H9 (cell line): Measurements from ENCODE around the gene UQCC2. TPM values are rescaled to one million over a fixed set of nuclear protein-coding genes. Genes with fewer than 3 reads are reported as not detected.

ENCODE experiments used
- DNase-seq: peaks from one replicate; pipeline ENCODE4 v3.0.0-alpha.2; 2017
- H2AFZ ChIP-seq: one replicate; pipeline ENCODE4 v1.6.1; 2013; ENCODE audit warnings: mild to moderate bottlenecking, low read length, control low read depth, moderate library complexity
- H2AK5ac ChIP-seq: 2 replicates; pipeline ENCODE4 v1.6.1; 2013; ENCODE audit warnings: low read length, control low read depth, mixed read lengths; ENCODE audit not compliant: insufficient read length
- H2BK120ac ChIP-seq: one replicate; pipeline ENCODE4 v1.6.1; 2013; ENCODE audit warnings: low read depth, mild to moderate bottlenecking, low read length, control low read depth, inconsistent platforms; ENCODE audit not compliant: poor library complexity, severe bottlenecking
- H2BK12ac ChIP-seq: 2 replicates; pipeline ENCODE4 v1.6.1; 2013; ENCODE audit warnings: low read length, control low read depth, mixed read lengths, low read depth; ENCODE audit not compliant: insufficient read length
- H2BK15ac ChIP-seq: 2 replicates; pipeline ENCODE4 v1.6.1; 2013; ENCODE audit warnings: low read depth, low read length, control low read depth
- H2BK20ac ChIP-seq: one replicate; pipeline ENCODE4 v1.6.1; 2013; ENCODE audit warnings: low read depth, mild to moderate bottlenecking, low read length, control low read depth, inconsistent platforms; ENCODE audit not compliant: poor library complexity, severe bottlenecking
- H2BK5ac ChIP-seq: 2 replicates; pipeline ENCODE4 v1.6.1; 2013; ENCODE audit warnings: low read length, control low read depth, mixed read lengths; ENCODE audit not compliant: insufficient read length
- H3K14ac ChIP-seq: 2 replicates; pipeline ENCODE4 v1.6.1; 2013; ENCODE audit warnings: low read length, control low read depth; ENCODE audit not compliant: insufficient read depth
- H3K18ac ChIP-seq: 2 replicates; pipeline ENCODE4 v1.6.1; 2013; ENCODE audit warnings: low read depth, mild to moderate bottlenecking, mixed read lengths, low read length, control low read depth; ENCODE audit not compliant: insufficient read length
- H3K23ac ChIP-seq: 2 replicates; pipeline ENCODE4 v1.6.1; 2013; ENCODE audit warnings: low read length, control low read depth, mixed read lengths, low read depth; ENCODE audit not compliant: insufficient read length
- H3K23me2 ChIP-seq: 2 replicates; pipeline ENCODE4 v1.6.1; 2013; ENCODE audit warnings: low read depth, mild to moderate bottlenecking, mixed read lengths, low read length, control low read depth; ENCODE audit not compliant: insufficient read length, poor library complexity, severe bottlenecking
- H3K27ac ChIP-seq: 2 replicates; pipeline ENCODE4 v1.5.1; 2013; ENCODE audit warnings: low read length, control low read depth, mixed read lengths, low read depth; ENCODE audit not compliant: insufficient read length
- H3K27me3 ChIP-seq: 2 replicates; pipeline ENCODE4 v1.6.1; 2013; ENCODE audit warnings: low read length, control low read depth, inconsistent platforms; ENCODE audit not compliant: insufficient read depth
- H3K4ac ChIP-seq: 2 replicates; pipeline ENCODE4 v1.6.1; 2013; ENCODE audit warnings: low read depth, mild to moderate bottlenecking, control low read depth, inconsistent platforms, low read length, moderate library complexity
- H3K4me1 ChIP-seq: 2 replicates; pipeline ENCODE4 v1.6.1; 2013; ENCODE audit warnings: low read length, control low read depth, inconsistent platforms; ENCODE audit not compliant: insufficient read depth
- H3K4me2 ChIP-seq: 2 replicates; pipeline ENCODE4 v1.6.1; 2013; ENCODE audit warnings: low read length, control low read depth, mixed read lengths; ENCODE audit not compliant: insufficient read length, insufficient read depth
- H3K56ac ChIP-seq: 2 replicates; pipeline ENCODE4 v1.6.1; 2013; ENCODE audit warnings: low read depth, mild to moderate bottlenecking, mixed read lengths, low read length, control low read depth; ENCODE audit not compliant: insufficient read length
- H3K79me1 ChIP-seq: 2 replicates; pipeline ENCODE4 v1.6.1; 2013; ENCODE audit warnings: low read depth, mild to moderate bottlenecking, moderate library complexity, low read length, control low read depth, inconsistent platforms; ENCODE audit not compliant: insufficient read depth, poor library complexity, severe bottlenecking
- H3K79me2 ChIP-seq: 2 replicates; pipeline ENCODE4 v1.6.1; 2013; ENCODE audit warnings: low read length, control low read depth, inconsistent platforms; ENCODE audit not compliant: insufficient read depth
- H3K9ac ChIP-seq: 2 replicates; pipeline ENCODE4 v1.6.1; 2013; ENCODE audit warnings: low read length, control low read depth, mixed read lengths; ENCODE audit not compliant: insufficient read length; ENCODE audit errors: extremely low read depth
- H3K9me3 ChIP-seq: one replicate; pipeline ENCODE4 v1.6.1; 2013; ENCODE audit warnings: low read depth, low read length, inconsistent platforms; ENCODE audit not compliant: control insufficient read depth
- H3T11ph ChIP-seq: one replicate; pipeline ENCODE4 v1.6.1; 2013; ENCODE audit warnings: mild to moderate bottlenecking, low read length, control low read depth, inconsistent platforms
- H4K20me1 ChIP-seq: one replicate; pipeline ENCODE4 v1.6.1; 2013; ENCODE audit not compliant: control insufficient read depth, insufficient read length, insufficient read depth
- H4K5ac ChIP-seq: 2 replicates; pipeline ENCODE4 v1.6.1; 2013; ENCODE audit warnings: low read depth, mild to moderate bottlenecking, mixed read lengths, low read length, control low read depth; ENCODE audit not compliant: insufficient read length
- H4K8ac ChIP-seq: replicated peaks from 2 replicates; pipeline ENCODE4 v1.6.1; 2013; ENCODE audit warnings: low read length, control low read depth, mixed read lengths, low read depth; ENCODE audit not compliant: insufficient read length
- H4K91ac ChIP-seq: 2 replicates; pipeline ENCODE4 v1.6.1; 2013; ENCODE audit warnings: low read depth, mild to moderate bottlenecking, moderate library complexity, mixed read lengths, low read length, control low read depth; ENCODE audit not compliant: insufficient read length
- H3K27ac Mint-ChIP-seq, 3 experiments: 2 replicates in 2 of 3; 3 replicates in 1 of 3; pipeline ENCODE4 v1.8.0; 2020 to 2021; ENCODE audit warnings: mixed read lengths in 3 of 3, mild to moderate bottlenecking in 1 of 3, moderate library complexity in 1 of 3
- H3K27me3 Mint-ChIP-seq: 2 replicates; pipeline ENCODE4 v1.8.0; 2021; ENCODE audit warnings: low read depth, mild to moderate bottlenecking, moderate library complexity, mixed read lengths
- H3K36me3 Mint-ChIP-seq, 3 experiments: 2 replicates in 2 of 3; 3 replicates in 1 of 3; pipeline ENCODE4 v1.8.0; 2020 to 2021; ENCODE audit warnings: low read depth in 3 of 3, mixed read lengths in 3 of 3; ENCODE audit not compliant: insufficient read depth in 1 of 3
- H3K4me1 Mint-ChIP-seq, 2 experiments: 2 replicates each; pipeline ENCODE4 v1.8.0; 2020; ENCODE audit warnings: mixed read lengths in 2 of 2
- H3K4me3 Mint-ChIP-seq, 2 experiments: 2 replicates in 1 of 2; 3 replicates in 1 of 2; pipeline ENCODE4 v1.8.0; 2020 to 2021; ENCODE audit warnings: mild to moderate bottlenecking in 2 of 2, mixed read lengths in 2 of 2, moderate library complexity in 1 of 2
- H3K9me3 Mint-ChIP-seq, 2 experiments: 2 replicates in 1 of 2; 3 replicates in 1 of 2; pipeline ENCODE4 v1.8.0; 2020; ENCODE audit warnings: mild to moderate bottlenecking in 2 of 2, mixed read lengths in 2 of 2, moderate library complexity in 1 of 2
- CTCF ChIP-seq: fragments of 200-600 bp; sonication (generic); conservative IDR thresholded peaks from 3 replicates; pipeline ENCODE4 v1.8.0; 2021; ENCODE audit warnings: antibody characterized with exemption, mild to moderate bottlenecking
- WGBS: extraction: QIAGEN DNeasy Blood & Tissue Kit; methylation state at CpG from one replicate; pipeline ENCODE4 v1.1.7; 2013; ENCODE audit warnings: missing lambda C conversion rate, low lambda C conversion rate, mixed read lengths; ENCODE audit not compliant: insufficient read length; ENCODE audit errors: extremely low coverage; 5-methylcytosine and 5-hydroxymethylcytosine counted together
- total RNA-seq: library from RNA; stranded (reverse); gene quantifications from 2 replicates; pipeline ENCODE4 v1.2.1, GENCODE V29; 2021

The UQCC2 gene
- total RNA-seq, 1 experiment from 2014 or later = 140 TPM

GRCh38 chr6:33686225-33686924 lies 25.1 kb downstream of the UQCC2 start:
- Mint-ChIP-seq H3K36me3 (peaks cover 31 to 85% (median 84%) of the 10 kb centered on the region in 3 experiments; a peak in 6 of 7 replicates), H3K9me3 (no peaks in the 10 kb centered on the region), H3K27ac (peak overlapping the region in 2 of 3 experiments; percentile 14 to 32; a peak in 3 of 7 replicates), H3K4me3 (peak overlapping the region in 1 of 2 experiments; percentile 10; a peak in 1 of 5 replicates), H3K27me3 (no peaks in the 10 kb centered on the region), H3K4me1 (no peaks in the 10 kb centered on the region)
- Histone ChIP-seq H3K56ac (no peak overlapping the region), H3K4ac (no peak overlapping the region), H3K79me2 (no peaks in the 10 kb centered on the region), H3K9me3 (no peaks in the 10 kb centered on the region), H3K9ac (no peak overlapping the region), H2BK15ac (no peak overlapping the region), H3K4me1 (no peaks in the 10 kb centered on the region), H4K20me1 (no peaks in the 10 kb centered on the region), H4K91ac (no peak overlapping the region), H2BK5ac (no peak overlapping the region), H3K18ac (no peak overlapping the region), H3K23ac (no peak overlapping the region), H2AK5ac (no peak overlapping the region), H4K5ac (no peak overlapping the region), H2BK20ac (no peak overlapping the region), H3K4me2 (no peak overlapping the region), H2AFZ (no peak overlapping the region), H4K8ac (no peak overlapping the region), H3K79me1 (no peaks in the 10 kb centered on the region), H3K27me3 (no peaks in the 10 kb centered on the region), H3K23me2 (no peaks in the 10 kb centered on the region), H3K14ac (no peak overlapping the region), H2BK12ac (no peak overlapping the region), H2BK120ac (no peak overlapping the region), H3K27ac (no peak overlapping the region), H3T11ph (no peak overlapping the region)
- WGBS = no CpG with 5 or more reads among the region's 6 CpGs
- no peak for DNase-seq
- TF ChIP-seq CTCF = no peak
